ENCODE measurements around the gene FOXP4. TPM values are rescaled to one million over a fixed set of nuclear protein-coding genes. Genes with fewer than 3 reads are reported as not detected.

Gene FOXP4
- total RNA-seq, 1 donor from 2014 or later = 26.9 TPM

DNA sequence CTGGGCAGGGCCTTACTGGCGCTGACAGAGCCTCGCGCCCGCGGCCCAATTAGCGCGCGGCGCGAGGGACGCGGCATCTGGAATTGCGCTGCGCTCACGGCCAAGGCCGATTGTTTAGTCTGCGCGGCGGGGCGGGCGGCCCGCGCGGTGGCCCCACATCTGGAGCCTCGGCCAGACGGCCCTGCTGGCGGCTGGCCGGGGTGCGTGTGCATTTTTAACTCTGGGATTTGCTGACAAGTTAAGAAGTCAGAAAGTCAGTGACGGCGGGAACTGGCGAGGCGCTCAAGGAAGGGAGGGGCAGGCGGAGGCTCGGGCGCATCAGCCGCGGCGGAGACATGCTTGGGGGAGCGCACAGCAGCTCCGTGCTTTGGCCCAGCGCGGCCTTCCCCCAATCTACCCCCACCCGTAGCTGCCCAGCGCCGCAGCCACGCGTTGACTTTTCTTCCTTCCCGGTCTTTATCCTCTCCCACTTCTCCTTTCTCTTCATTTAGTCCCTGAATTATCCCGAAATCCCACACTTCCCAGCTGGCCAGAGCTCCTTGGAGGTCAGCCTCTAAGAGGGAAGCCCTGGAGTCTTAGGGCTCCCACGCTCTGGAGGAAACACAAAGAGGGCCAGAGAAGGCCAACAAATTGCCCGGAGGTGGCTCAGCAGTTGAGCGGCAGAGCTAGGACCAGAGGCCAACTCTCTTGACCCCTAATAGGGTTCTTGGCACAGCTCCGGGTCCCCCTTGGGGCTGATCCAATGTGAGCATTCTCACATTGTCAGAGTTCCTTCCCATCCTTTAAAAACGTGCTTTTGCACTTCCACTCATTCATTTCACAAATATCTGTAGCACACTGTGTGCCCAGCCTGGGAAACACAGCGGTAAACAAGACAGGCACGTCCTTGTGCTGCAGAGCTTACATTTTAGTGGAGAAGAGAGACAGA lies 40.8 kb upstream of the FOXP4 start:
- no peak for TF ChIP-seq CTCF (IDR thresholded peaks at IDR 0.05)
- H3K9me3 Mint-ChIP-seq (ENCODE audit: unreplicated experiment) = no peaks in the 10 kb centered on the region
- H3K27ac Mint-ChIP-seq (ENCODE audit: unreplicated experiment) = peak overlapping the region; percentile 68
- H3K4me3 Mint-ChIP-seq (ENCODE audit: unreplicated experiment) = peak overlapping the region; percentile 59
- H3K27me3 Mint-ChIP-seq (ENCODE audit: unreplicated experiment) = peaks cover 4% of the 10 kb centered on the region
- H3K36me3 Mint-ChIP-seq (ENCODE audit: unreplicated experiment) = no peaks in the 10 kb centered on the region
- peak; percentile 86 for DNase-seq (ENCODE audit: extremely low spot score, unreplicated experiment)
- peaks cover 33% of the 10 kb centered on the region for H3K4me1 Mint-ChIP-seq (ENCODE audit: unreplicated experiment)

- no peak for DNase-seq (ENCODE audit: extremely low spot score, unreplicated experiment)
- H3K27ac Mint-ChIP-seq (ENCODE audit: unreplicated experiment) = no peak overlapping the region
- no peak overlapping the region for H3K4me3 Mint-ChIP-seq (ENCODE audit: unreplicated experiment)
- H3K36me3 Mint-ChIP-seq (ENCODE audit: unreplicated experiment) = no peaks in the 10 kb centered on the region
- peaks cover 14% of the 10 kb centered on the region for H3K27me3 Mint-ChIP-seq (ENCODE audit: unreplicated experiment)
- TF ChIP-seq CTCF (IDR thresholded peaks at IDR 0.05) = no peak
- H3K4me1 Mint-ChIP-seq (ENCODE audit: unreplicated experiment) = peaks cover 20% of the 10 kb centered on the region
- no peaks in the 10 kb centered on the region for H3K9me3 Mint-ChIP-seq (ENCODE audit: unreplicated experiment)
These were observed 37.7 kb upstream of the FOXP4 start for GRCh38 chr6:41508479-41508878.

DNA sequence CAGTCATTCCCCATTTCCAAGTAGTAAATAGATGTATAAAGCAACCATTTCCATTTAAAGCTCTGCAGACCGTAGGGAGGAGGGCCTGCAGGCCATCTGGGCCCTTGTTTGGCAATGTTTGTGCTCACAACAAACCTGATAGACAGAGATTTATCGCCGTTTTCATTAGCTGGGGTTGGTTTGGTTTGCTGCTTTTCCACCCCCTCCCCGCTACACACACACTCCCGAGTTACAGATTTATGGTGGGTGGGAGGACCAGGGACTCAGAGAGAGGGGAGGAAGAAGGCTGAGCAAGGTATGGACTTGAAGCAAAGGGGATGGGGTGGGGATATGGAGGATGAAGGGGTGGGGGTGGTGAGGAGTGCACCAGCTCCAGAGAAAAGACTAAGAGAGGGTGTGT lies 36.6 kb upstream of the FOXP4 start:
- no peak overlapping the region for H3K4me3 Mint-ChIP-seq (ENCODE audit: unreplicated experiment)
- DNase-seq (ENCODE audit: extremely low spot score, unreplicated experiment) = no peak
- H3K9me3 Mint-ChIP-seq (ENCODE audit: unreplicated experiment) = no peaks in the 10 kb centered on the region
- H3K36me3 Mint-ChIP-seq (ENCODE audit: unreplicated experiment) = no peaks in the 10 kb centered on the region
- H3K27ac Mint-ChIP-seq (ENCODE audit: unreplicated experiment) = no peak overlapping the region
- peaks cover 14% of the 10 kb centered on the region for H3K4me1 Mint-ChIP-seq (ENCODE audit: unreplicated experiment)
- H3K27me3 Mint-ChIP-seq (ENCODE audit: unreplicated experiment) = peaks cover 22% of the 10 kb centered on the region
- TF ChIP-seq CTCF (IDR thresholded peaks at IDR 0.05) = no peak

GRCh38 chr6:41511443-41512060 lies 34.6 kb upstream of the FOXP4 start:
- no peaks in the 10 kb centered on the region for H3K9me3 Mint-ChIP-seq (ENCODE audit: unreplicated experiment)
- peaks cover 3% of the 10 kb centered on the region for H3K4me1 Mint-ChIP-seq (ENCODE audit: unreplicated experiment)
- no peak for DNase-seq (ENCODE audit: extremely low spot score, unreplicated experiment)
- no peak overlapping the region for H3K27ac Mint-ChIP-seq (ENCODE audit: unreplicated experiment)
- TF ChIP-seq CTCF (IDR thresholded peaks at IDR 0.05) = no peak
- no peak overlapping the region for H3K4me3 Mint-ChIP-seq (ENCODE audit: unreplicated experiment)
- no peaks in the 10 kb centered on the region for H3K36me3 Mint-ChIP-seq (ENCODE audit: unreplicated experiment)
- peaks cover 28% of the 10 kb centered on the region for H3K27me3 Mint-ChIP-seq (ENCODE audit: unreplicated experiment)

- no peak for DNase-seq (ENCODE audit: extremely low spot score, unreplicated experiment)
- Mint-ChIP-seq H3K9me3 (ENCODE audit: unreplicated experiment) (no peaks in the 10 kb centered on the region), H3K36me3 (ENCODE audit: unreplicated experiment) (no peaks in the 10 kb centered on the region), H3K27me3 (ENCODE audit: unreplicated experiment) (peaks cover 31% of the 10 kb centered on the region), H3K4me1 (ENCODE audit: unreplicated experiment) (peaks cover 3% of the 10 kb centered on the region), H3K4me3 (ENCODE audit: unreplicated experiment) (no peak overlapping the region), H3K27ac (ENCODE audit: unreplicated experiment) (no peak overlapping the region)
- TF ChIP-seq CTCF (IDR thresholded peaks at IDR 0.05) = no peak
These were observed 34.0 kb upstream of the FOXP4 start for GRCh38 chr6:41512146-41512701.

Measured in osteocyte (in vitro differentiated cells).